ENCODE data around the gene RABIF.
"Not testable (repeated sequence)": the region's sequence is repeated elsewhere in the genome, so short reads cannot be mapped to it uniquely, and the experiment has no call there.

The RABIF gene

DNA sequence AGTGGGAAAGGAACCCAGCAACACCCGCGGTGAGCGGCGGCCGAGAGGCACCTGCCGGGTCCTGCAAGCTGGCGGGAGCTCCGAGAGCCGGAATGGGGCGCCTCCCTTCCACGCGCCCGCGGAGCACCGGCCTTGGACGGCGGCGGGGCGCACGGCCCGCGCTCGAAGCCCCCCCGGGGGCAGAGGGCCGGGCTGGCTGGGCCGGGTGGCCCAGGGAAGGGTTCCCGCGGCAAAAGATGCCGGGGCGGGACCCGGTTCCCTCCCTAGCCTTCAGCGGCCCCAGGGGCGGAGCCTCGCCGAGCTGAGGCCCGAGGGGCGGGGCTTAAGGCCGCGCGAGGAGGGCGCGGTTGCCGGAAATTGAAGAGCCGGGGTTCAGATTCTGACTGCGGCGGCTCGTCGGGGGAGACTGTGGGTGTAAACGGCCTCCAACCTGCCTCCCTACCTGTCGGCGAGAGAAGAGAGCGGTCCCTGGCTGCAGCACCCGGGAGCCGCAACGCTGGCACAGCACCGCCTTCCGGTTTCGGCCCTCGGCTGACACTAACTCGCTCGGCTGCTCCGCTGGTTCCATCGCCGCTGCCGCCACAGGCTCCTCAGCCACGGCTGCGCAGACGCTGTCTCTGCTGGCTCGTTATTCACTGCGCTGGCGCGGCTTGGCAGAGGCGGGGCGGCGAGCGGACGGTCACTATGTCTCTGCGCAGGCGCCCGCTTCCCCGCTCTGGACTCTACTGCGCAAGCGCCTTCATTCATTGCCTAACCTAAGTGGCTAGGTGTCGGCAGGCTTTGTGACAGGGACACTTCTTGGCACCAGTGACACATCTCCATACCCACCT is at the start of gene RABIF:
Gene RABIF (minus strand): TSS at position 619 of the 830 bp plus-strand sequence. CDS start 51 bp downstream, at position 568.
- no peak for FAIRE-seq

DNA sequence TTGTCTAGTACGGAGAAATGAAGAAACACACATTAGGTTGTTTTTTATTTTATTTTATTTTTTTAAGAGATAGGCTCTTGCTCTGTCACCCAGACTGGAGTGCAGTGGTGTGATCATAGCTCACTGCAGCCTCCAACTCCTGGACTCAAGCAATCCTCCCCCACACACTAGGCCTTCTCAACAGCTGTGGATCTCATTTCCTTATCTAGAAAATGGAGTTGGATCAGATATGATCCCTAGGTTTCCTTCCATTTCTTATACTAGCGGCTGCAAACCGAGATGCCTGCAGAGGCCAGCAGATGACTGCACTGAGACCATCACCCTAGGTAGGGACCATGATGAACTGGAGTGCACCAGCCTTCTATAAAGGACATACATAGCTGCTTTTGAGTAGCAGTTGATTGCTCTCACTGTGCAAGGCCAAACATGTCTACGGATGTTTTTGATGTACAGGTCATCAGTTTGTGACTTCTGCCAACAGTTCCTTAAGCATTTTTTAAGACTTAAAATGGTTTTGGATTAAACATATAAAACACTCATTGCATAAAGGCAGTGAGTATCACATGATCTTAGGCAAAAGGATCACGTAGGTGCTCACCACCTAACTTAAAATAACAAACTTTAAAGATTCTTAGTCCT is 49.5 kb upstream of the RABIF start:
- no peak for FAIRE-seq

DNA sequence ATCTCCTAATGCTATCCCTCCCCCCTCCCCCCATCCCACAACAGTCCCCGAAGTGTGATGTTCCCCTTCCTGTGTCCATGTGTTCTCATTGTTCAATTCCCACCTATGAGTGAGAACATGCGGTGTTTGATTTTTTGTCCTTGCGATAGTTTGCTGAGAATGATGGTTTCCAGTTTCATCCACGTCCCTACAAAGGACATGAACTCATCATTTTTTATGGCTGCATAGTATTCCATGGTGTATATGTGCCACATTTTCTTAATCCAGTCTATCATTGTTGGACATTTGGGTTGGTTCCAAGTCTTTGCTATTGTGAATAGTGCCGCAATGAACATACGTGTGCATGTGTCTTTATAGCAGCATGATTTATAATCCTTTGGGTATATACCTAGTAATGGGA is 47.5 kb upstream of the RABIF start:
- FAIRE-seq = not testable (repeated sequence)

GRCh38 chr1:202935844-202936243 is 46.9 kb upstream of the RABIF start:
- no peak for FAIRE-seq

DNA sequence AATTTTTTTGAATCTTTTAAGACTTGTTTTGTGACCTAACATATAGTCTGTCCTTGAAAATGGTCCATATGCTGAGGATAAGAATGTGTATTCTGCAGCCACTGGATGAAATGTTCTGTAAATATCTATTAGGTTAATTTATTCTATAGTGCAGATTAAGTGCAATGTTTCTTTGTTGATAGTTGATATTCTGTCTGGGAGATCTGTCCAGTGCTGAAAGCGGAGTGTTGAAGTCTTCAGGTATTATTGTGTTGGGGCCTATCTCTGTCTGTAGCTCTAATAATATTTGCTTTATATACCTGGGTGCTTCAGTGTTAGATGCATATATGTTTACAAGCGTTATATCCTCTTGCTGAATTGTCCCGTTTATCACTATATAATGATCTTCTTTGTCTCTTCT is 45.8 kb upstream of the RABIF start:
- no peak for FAIRE-seq

- FAIRE-seq = no peak
These were observed 43.5 kb upstream of the RABIF start for GRCh38 chr1:202932476-202932875.

DNA sequence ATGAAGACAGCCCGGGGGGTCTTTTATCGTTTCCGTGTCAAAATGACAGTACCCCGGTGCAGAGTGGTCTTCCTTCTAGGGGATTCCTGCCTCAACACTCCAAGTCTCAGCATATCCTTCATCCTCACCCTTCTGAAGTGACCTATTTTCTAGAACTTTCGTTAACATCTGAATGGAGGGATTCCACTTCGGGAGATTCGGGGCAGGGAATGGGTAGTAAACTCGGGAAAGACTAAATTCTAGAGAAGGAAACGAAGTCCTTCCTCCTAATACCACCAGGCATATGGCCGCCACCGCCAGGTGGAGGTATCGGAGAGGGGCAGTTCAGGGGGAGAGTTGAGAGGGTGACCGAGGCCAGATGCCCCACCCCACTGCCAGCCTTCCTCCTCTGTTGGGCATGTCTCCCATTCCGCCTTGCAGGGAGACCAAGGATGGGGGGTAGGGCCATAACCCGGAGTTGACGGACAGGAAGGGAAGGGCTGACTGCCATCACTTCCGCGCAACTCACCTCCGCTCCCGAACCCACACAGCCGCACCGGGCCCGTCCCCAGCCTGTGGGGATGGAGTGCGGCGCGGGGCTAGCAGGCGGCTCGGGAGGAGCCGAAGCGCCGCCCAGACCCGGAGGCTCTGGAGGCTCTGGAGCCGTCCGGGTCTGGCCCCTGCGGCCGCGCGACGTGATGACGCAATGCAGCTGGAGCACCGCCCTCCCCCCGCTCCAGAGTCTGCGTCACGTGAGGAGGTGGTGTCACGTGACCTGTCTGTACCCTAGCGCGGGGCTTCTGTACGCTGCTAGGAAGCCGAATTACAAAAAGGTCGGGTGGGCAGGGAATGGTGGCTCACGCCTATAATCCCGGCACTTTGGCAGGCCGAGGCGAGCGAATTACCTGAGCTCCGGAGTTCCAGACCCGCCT is 37.9 kb upstream of the RABIF start, which contains the start of gene KLHL12:
Gene KLHL12 (minus strand): TSS at position 654 of the 911 bp plus-strand sequence. CDS start 2,072 bp downstream, outside the sequence.
- peak; percentile 65 for FAIRE-seq

GRCh38 chr1:202923533-202923932 is 34.6 kb upstream of the RABIF start:
- FAIRE-seq = no peak

- FAIRE-seq = no peak
These were observed 30.7 kb upstream of the RABIF start for GRCh38 chr1:202919615-202920014.

DNA sequence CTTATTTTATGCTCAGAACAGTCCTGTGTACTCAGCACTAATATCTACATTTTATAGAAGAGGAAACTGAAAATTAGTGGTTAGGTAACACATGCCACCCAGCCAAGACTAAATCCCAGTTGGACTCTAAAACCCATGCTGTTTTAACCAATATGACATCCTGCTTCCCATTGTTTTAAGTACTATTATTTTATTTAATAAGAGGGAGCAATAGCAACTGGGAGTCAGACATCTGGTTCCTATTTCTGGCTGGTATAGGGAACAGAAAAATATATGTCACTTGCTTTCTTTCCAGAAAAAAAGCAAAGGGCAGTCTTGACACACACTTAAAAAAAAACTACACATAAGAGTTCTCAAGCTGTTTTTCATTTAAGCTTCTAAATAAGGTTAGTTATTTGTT is 26.2 kb upstream of the RABIF start:
- FAIRE-seq = no peak

DNA sequence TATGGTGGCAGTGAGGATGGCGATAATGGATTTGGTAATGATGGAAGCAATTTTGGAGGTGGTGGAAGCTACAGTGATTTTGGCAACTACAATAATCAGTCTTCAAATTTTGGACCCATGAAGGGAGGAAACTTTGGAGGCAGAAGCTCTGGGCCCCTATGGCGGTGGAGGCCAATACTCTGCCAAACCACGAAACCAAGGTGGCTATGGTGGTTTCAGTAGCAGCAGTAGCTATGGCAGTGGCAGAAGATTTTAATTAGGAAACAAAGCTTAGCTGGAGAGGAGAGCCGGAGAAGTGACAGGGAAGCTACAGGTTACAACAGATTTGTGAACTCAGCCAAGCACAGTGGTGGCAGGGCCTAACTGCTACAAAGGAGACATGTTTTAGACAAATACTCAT is 23.5 kb upstream of the RABIF start:
- FAIRE-seq = not testable (repeated sequence)

DNA sequence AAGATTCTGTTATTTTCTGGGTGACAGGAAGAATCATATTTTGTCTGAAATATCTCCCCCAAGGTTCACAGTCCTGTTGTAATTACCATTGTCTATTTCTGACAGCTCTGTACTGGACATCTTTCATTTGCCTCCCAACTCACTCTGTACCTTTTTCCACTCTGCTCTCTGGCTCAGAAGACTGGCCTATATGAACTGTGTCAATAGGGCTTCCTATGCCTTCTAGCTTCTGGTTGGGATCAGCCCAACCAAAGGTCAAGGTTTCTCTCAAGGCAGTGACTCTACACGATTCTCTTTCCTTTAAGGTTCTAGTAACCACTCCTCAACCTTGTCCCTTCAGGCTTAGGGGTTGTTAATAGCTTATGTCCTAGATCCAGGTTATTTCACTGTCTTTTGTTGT is 20.5 kb upstream of the RABIF start:
- no peak for FAIRE-seq

DNA sequence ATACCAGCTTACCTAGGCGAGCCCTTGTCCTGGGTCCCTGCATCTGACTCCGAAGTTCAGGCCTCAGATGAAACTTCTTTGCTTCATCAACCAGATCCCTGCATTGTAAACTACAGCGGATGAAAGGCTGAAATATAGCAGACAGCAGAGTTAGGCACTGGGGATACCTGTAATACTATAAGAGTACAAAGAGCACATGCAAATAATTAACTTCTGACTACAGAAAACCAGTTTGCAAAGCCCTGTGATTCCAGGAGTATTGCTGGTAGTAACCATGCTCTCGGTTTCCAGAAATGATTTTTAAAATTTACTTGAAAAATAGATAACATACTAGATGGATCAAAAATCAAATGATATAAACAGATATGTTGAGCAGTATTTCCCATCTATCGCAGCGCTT is 20.0 kb upstream of the RABIF start:
- no peak for FAIRE-seq

- no peak for FAIRE-seq
These were observed 16.4 kb upstream of the RABIF start for GRCh38 chr1:202905331-202905730.

DNA sequence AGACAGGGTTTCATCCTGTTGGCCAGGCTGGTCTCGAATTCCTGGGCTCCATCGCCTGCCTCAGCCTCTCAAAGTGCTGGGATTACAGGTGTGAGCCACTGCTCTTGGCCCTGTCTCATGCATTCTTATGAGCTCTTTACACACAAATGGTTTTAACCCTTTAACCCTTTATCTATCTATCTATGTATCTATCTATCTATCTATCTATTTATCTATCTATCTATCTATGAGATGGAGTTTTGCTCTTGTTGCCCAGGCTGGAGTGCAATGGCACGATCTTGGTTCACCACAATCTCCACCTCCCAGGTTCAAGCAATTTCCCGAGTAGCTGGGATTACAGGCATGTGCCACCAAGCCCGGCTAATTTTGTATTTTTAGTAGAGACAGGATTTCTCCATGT is 14.9 kb upstream of the RABIF start:
- FAIRE-seq = not testable (repeated sequence)

DNA sequence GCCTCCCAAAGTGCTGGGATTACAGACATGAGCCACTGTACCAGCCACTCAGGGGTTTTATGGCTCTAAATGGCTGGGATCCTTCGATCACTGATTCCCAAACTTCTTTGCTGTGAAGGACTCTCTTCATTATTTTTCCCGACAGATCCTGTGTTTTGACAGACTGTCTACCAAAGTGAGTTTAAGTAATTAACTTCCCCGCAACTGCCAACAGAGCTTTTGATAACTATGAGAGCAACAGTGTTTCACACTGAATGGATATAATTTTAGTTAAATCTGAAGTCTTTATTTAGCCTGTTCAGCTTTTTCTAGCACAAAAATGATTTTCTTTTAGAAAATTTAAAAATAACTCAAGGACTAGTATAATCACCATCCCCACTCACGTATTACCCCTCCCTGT is 12.6 kb upstream of the RABIF start:
- FAIRE-seq = no peak

DNA sequence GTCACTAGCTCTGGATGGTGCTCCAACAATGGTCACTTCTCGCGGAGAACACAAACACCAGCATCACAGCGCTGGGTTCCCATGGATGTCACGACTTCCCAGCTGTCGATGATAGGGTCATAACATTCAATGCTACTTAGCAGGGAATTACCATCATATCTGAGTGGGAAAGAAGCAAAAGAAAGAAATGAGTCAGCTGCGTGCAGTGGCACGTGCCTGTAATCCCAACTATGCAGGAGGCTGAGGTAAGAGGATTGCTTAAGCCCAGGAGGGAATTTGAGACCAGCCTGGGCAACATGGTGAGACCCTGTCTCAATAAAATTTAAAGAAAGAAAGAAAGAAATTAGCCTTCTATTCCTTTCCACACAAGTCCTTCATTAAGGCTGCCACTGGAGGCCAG is 3.6 kb upstream of the RABIF start:
- FAIRE-seq = no peak

GRCh38 chr1:202890392-202890791 is 1.4 kb upstream of the RABIF start:
- no peak for FAIRE-seq

DNA sequence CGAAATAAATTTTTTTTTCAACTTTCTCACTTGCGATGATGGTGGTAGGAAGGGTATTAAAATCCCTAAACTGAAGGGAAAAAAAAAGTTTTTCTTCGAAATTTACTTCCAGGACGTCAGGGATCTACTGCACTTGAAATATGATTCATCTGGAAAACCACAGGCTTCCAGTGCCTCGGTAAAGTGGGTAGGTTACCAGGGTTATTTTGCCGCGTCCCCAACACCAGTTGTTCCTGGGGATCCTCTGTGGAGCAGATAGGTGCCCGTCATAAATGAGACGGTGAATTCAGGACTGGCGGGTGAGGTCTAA is 773 bp downstream of the RABIF start:
- FAIRE-seq = no peak

GRCh38 chr1:202880961-202881460 is 7.9 kb downstream of the RABIF start:
- FAIRE-seq = no peak

- FAIRE-seq = no peak
These were observed 8.9 kb downstream of the RABIF start for GRCh38 chr1:202880062-202880461.

- no peak for FAIRE-seq
These were observed 9.8 kb downstream of the RABIF start for GRCh38 chr1:202879128-202879527.

DNA sequence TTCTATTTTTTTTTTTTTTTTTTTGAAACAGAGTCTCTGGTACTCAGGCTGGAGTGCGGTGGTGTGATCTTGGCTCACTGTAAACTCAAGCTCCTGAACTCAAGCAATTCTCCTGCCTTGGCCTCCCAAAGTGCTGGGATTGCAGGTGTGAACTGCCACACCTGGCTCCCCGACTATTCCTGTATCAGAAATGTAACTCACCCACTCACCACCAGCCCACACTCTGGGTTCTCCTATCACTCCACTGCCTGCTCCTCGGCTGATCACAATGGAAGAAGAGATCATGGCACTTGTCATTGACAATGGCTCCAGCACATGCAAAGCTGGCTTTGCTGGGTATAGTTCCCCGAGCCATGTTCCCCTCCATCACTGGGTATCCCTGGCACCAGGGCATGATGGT is 15.9 kb downstream of the RABIF start:
- FAIRE-seq = no peak

All from islet of Langerhans (tissue), 1 donor.